ENCODE results near the gene SLC37A1.

- no peak for TF ChIP-seq EZH2 (IDR thresholded peaks at IDR 0.05; ENCODE audit: borderline replicate concordance, low read depth, low read length, severe bottlenecking)
- TF ChIP-seq, protein P1, sequence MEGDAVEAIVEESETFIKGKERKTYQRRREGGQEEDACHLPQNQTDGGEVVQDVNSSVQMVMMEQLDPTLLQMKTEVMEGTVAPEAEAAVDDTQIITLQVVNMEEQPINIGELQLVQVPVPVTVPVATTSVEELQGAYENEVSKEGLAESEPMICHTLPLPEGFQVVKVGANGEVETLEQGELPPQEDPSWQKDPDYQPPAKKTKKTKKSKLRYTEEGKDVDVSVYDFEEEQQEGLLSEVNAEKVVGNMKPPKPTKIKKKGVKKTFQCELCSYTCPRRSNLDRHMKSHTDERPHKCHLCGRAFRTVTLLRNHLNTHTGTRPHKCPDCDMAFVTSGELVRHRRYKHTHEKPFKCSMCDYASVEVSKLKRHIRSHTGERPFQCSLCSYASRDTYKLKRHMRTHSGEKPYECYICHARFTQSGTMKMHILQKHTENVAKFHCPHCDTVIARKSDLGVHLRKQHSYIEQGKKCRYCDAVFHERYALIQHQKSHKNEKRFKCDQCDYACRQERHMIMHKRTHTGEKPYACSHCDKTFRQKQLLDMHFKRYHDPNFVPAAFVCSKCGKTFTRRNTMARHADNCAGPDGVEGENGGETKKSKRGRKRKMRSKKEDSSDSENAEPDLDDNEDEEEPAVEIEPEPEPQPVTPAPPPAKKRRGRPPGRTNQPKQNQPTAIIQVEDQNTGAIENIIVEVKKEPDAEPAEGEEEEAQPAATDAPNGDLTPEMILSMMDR (IDR thresholded peaks at IDR 0.05; ENCODE audit: borderline replicate concordance, extremely low read depth, low read length, poor library complexity, severe bottlenecking) = no peak
Observed at GRCh38 chr21:42597487-42598158, 84.0 kb downstream of the SLC37A1 start.
